ENCODE results near the gene DPYSL3.

Gene DPYSL3

GRCh38 chr5:147382776-147383175 lies 127.1 kb downstream of the DPYSL3 start:
- H3K4me3 ChIP-seq (ENCODE audit: low read depth, low read length), result no peak overlapping the region
- DNase-seq (ENCODE audit: low read depth), result no peak
- TF ChIP-seq CTCF (IDR thresholded peaks at IDR 0.05; ENCODE audit: low read depth, low read length), result no peak
- no peak for TF ChIP-seq POLR2A (IDR thresholded peaks at IDR 0.05; ENCODE audit: extremely low read depth, insufficient read length)

- H3K4me3 ChIP-seq (ENCODE audit: low read depth, low read length), result no peak overlapping the region
- no peak for DNase-seq (ENCODE audit: low read depth)
- TF ChIP-seq POLR2A (IDR thresholded peaks at IDR 0.05; ENCODE audit: extremely low read depth, insufficient read length) (no peak), CTCF (IDR thresholded peaks at IDR 0.05; ENCODE audit: low read depth, low read length) (no peak), MAX (IDR thresholded peaks at IDR 0.05; ENCODE audit: low read depth, low read length) (no peak), MYC (IDR thresholded peaks at IDR 0.05; ENCODE audit: low read depth, low read length) (no peak)
Observed at GRCh38 chr5:147381555-147381954, 128.3 kb downstream of the DPYSL3 start.

GRCh38 chr5:147377682-147378081 lies 132.2 kb downstream of the DPYSL3 start:
- TF ChIP-seq MAX (IDR thresholded peaks at IDR 0.05; ENCODE audit: low read depth, low read length) (no peak), POLR2A (IDR thresholded peaks at IDR 0.05; ENCODE audit: extremely low read depth, insufficient read length) (no peak), CTCF (IDR thresholded peaks at IDR 0.05; ENCODE audit: low read depth, low read length) (no peak), MYC (IDR thresholded peaks at IDR 0.05; ENCODE audit: low read depth, low read length) (no peak)
- no peak for DNase-seq (ENCODE audit: low read depth)
- no peak overlapping the region for H3K4me3 ChIP-seq (ENCODE audit: low read depth, low read length)

GRCh38 chr5:147375151-147375550 lies 134.7 kb downstream of the DPYSL3 start:
- no peak for DNase-seq (ENCODE audit: low read depth)
- TF ChIP-seq POLR2A (IDR thresholded peaks at IDR 0.05; ENCODE audit: extremely low read depth, insufficient read length) (no peak), MAX (IDR thresholded peaks at IDR 0.05; ENCODE audit: low read depth, low read length) (no peak), CTCF (IDR thresholded peaks at IDR 0.05; ENCODE audit: low read depth, low read length) (no peak), MYC (IDR thresholded peaks at IDR 0.05; ENCODE audit: low read depth, low read length) (no peak)
- H3K4me3 ChIP-seq (ENCODE audit: low read depth, low read length), result no peak overlapping the region

- no peak overlapping the region for H3K4me3 ChIP-seq (ENCODE audit: low read depth, low read length)
- DNase-seq (ENCODE audit: low read depth), result no peak
- no peak for TF ChIP-seq MAX (IDR thresholded peaks at IDR 0.05; ENCODE audit: low read depth, low read length)
- no peak for TF ChIP-seq CTCF (IDR thresholded peaks at IDR 0.05; ENCODE audit: low read depth, low read length)
- TF ChIP-seq MYC (IDR thresholded peaks at IDR 0.05; ENCODE audit: low read depth, low read length), result no peak
- TF ChIP-seq POLR2A (IDR thresholded peaks at IDR 0.05; ENCODE audit: extremely low read depth, insufficient read length), result no peak
Observed at GRCh38 chr5:147373328-147373727, 136.5 kb downstream of the DPYSL3 start.

GRCh38 chr5:147372191-147372590 lies 137.7 kb downstream of the DPYSL3 start:
- no peak overlapping the region for H3K4me3 ChIP-seq (ENCODE audit: low read depth, low read length)
- DNase-seq (ENCODE audit: low read depth), result no peak
- TF ChIP-seq MAX (IDR thresholded peaks at IDR 0.05; ENCODE audit: low read depth, low read length) (no peak), POLR2A (IDR thresholded peaks at IDR 0.05; ENCODE audit: extremely low read depth, insufficient read length) (no peak), MYC (IDR thresholded peaks at IDR 0.05; ENCODE audit: low read depth, low read length) (no peak), CTCF (IDR thresholded peaks at IDR 0.05; ENCODE audit: low read depth, low read length) (no peak)

Measured in NB4 (cell line).